ENCODE measurements around the gene MYCL. TPM values are rescaled to one million over a fixed set of nuclear protein-coding genes. Genes with fewer than 3 reads are reported as not detected.
A peak's percentile ranks its signal among the peaks of the same experiment; 100 is the strongest.

MYCL gene
- total RNA-seq, 1 donor from 2014 or later, result 8.2 TPM

GRCh38 chr1:39847940-39848339 is 53.8 kb downstream of the MYCL start:
- Histone ChIP-seq H3K36me3 (ENCODE audit: control insufficient read depth, insufficient read depth, low read length) (peaks cover 4% of the 10 kb centered on the region), H3K27me3 (ENCODE audit: control insufficient read depth, insufficient read depth, low read length) (no peaks in the 10 kb centered on the region), H3K4me3 (ENCODE audit: low read depth, low read length) (no peak overlapping the region)
- TF ChIP-seq, protein P1, sequence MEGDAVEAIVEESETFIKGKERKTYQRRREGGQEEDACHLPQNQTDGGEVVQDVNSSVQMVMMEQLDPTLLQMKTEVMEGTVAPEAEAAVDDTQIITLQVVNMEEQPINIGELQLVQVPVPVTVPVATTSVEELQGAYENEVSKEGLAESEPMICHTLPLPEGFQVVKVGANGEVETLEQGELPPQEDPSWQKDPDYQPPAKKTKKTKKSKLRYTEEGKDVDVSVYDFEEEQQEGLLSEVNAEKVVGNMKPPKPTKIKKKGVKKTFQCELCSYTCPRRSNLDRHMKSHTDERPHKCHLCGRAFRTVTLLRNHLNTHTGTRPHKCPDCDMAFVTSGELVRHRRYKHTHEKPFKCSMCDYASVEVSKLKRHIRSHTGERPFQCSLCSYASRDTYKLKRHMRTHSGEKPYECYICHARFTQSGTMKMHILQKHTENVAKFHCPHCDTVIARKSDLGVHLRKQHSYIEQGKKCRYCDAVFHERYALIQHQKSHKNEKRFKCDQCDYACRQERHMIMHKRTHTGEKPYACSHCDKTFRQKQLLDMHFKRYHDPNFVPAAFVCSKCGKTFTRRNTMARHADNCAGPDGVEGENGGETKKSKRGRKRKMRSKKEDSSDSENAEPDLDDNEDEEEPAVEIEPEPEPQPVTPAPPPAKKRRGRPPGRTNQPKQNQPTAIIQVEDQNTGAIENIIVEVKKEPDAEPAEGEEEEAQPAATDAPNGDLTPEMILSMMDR (IDR thresholded peaks at IDR 0.05; ENCODE audit: insufficient read depth, low read length, poor library complexity, severe bottlenecking), result no peak
- DNase-seq (ENCODE audit: low read depth), result no peak

DNA sequence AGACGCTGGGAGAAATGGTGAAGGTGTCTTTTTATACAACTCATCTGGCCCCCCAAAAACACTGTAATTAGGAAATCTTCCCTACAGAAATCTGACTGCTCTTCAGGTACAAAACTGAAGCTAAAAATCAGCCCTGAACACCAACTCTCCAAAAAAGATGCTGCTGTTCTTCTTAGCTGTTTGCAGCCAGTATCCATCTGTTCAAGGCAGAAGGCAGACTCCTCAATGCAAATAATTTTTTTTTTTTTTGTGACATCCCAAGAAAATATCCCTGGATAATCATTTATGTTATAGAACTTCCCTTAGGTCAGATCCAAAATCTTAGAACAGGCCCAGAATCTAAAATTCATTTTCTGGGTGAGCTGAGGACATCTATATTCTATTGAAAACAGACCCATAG is 54.9 kb downstream of the MYCL start:
- H3K36me3 ChIP-seq (ENCODE audit: control insufficient read depth, insufficient read depth, low read length), result peaks cover 4% of the 10 kb centered on the region
- H3K4me3 ChIP-seq (ENCODE audit: low read depth, low read length), result no peak overlapping the region
- DNase-seq (ENCODE audit: low read depth), result no peak
- H3K27me3 ChIP-seq (ENCODE audit: control insufficient read depth, insufficient read depth, low read length), result no peaks in the 10 kb centered on the region
- TF ChIP-seq, protein P1 (IDR thresholded peaks at IDR 0.05; ENCODE audit: insufficient read depth, low read length, poor library complexity, severe bottlenecking), result no peak

DNA sequence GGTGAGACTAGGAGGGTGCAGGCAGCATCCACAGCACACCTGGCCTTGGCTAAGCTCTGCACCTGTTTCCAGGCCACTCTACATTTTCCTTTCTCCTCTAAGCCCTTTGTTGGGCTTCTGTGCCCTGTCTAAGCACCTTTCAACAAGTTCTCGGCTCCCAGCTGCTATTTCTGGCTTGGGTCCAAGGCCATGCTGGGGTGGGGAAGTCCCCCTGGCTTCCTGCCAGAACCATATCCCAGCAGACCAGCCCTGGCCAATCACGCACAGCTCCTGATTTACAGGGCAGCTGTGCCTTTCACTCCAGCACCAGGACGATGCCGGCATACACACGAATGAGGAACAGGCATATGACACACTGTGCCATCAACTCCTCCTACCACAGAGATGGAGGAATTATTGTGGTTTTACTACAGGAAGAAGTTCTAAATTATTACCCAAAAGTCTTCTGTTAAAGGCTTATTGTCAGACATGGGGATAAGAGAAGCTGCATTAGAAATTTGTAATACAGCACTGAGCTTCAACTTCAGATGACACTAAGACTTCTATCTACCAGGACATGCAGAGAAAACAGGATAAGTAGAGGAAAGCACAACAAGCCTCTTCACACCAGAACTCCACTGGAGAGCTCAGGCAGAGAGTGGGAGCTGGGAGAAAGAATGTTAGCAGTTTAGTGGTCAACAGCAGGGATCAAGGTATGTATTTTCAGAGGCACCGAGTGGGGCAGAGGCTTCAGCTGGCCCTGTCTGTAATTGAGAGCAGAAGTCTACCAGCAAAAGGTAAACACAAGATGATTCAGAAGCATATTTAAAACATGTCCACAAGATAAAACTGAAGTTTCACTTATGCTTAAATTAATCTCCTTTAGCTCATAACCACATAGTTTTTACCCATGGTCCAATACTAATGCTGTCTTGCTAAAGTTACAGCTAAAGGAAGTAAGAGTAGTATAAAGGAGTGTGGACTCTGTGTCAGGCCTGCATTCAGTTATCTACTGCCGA is 55.8 kb downstream of the MYCL start:
- TF ChIP-seq, protein P1 (IDR thresholded peaks at IDR 0.05; ENCODE audit: insufficient read depth, low read length, poor library complexity, severe bottlenecking), result no peak
- no peaks in the 10 kb centered on the region for H3K27me3 ChIP-seq (ENCODE audit: control insufficient read depth, insufficient read depth, low read length)
- DNase-seq (ENCODE audit: low read depth), result peak; percentile 85
- peaks cover 4% of the 10 kb centered on the region for H3K36me3 ChIP-seq (ENCODE audit: control insufficient read depth, insufficient read depth, low read length)
- no peak overlapping the region for H3K4me3 ChIP-seq (ENCODE audit: low read depth, low read length)

Other genes with a start within 250 kb of the MYCL start
- not detected in 2 replicates for gene NT5C1A, start 229.8 kb downstream of the MYCL start, total RNA-seq
- gene HPCAL4, start 210.5 kb downstream of the MYCL start, total RNA-seq, result 0.27 and 0.84 TPM in 2 replicates
- 58.2 and 60.0 TPM in 2 replicates for gene PPIE, start 163.0 kb downstream of the MYCL start, total RNA-seq
- 5.9 and 7.0 TPM in 2 replicates for gene OXCT2, start 130.6 kb downstream of the MYCL start, total RNA-seq
- gene BMP8B, start 113.1 kb downstream of the MYCL start, total RNA-seq, result 2.8 and 4.3 TPM in 2 replicates
- gene TRIT1, start 18.4 kb downstream of the MYCL start, total RNA-seq, result 16.4 and 22.2 TPM in 2 replicates
- gene MFSD2A, start 53.2 kb upstream of the MYCL start, total RNA-seq, result 4.6 and 5.9 TPM in 2 replicates
- 428 and 441 TPM in 2 replicates for gene CAP1, start 138.8 kb upstream of the MYCL start, total RNA-seq
- gene PPT1, start 195.3 kb upstream of the MYCL start, total RNA-seq, result 82.7 and 92.3 TPM in 2 replicates